Measurements from ENCODE around the gene BTBD9.

GRCh38 chr6:38212116-38212515, 427.6 kb downstream of the BTBD9 start:
- no peak for TF ChIP-seq PPARA (CRISPR knock-in tag; IDR thresholded peaks at IDR 0.05; ENCODE audit: borderline replicate concordance)
- TF ChIP-seq CREB5 (CRISPR knock-in tag; IDR thresholded peaks at IDR 0.05; ENCODE audit: low read depth): no peak
- no peak for TF ChIP-seq RARB (CRISPR knock-in tag; IDR thresholded peaks at IDR 0.05)
- no peak for TF ChIP-seq SNAI2 (CRISPR knock-in tag; IDR thresholded peaks at IDR 0.05)
- no peak for TF ChIP-seq TSHZ2 (CRISPR knock-in tag; IDR thresholded peaks at IDR 0.05)
- TF ChIP-seq TOX (CRISPR knock-in tag; IDR thresholded peaks at IDR 0.05; ENCODE audit: borderline replicate concordance): no peak
- no peak for TF ChIP-seq ZFP30 (CRISPR knock-in tag; IDR thresholded peaks at IDR 0.05)
- no peak for TF ChIP-seq ZNF8 (CRISPR knock-in tag; IDR thresholded peaks at IDR 0.05)
- no peak for TF ChIP-seq ESRRG (CRISPR knock-in tag; IDR thresholded peaks at IDR 0.05)
- no peak for TF ChIP-seq ZNF565 (CRISPR knock-in tag; conservative IDR thresholded peaks at IDR 0.05; ENCODE audit: low read depth)
